MG63 (cell line): ENCODE measurements around the gene PKD1L1. TPM values are rescaled to one million over a fixed set of nuclear protein-coding genes. Genes with fewer than 3 reads are reported as not detected.

Source experiments
- DNase-seq: peaks from one replicate; pipeline ENCODE4 v3.0.0-alpha.2; 2020
- H3K27me3 ChIP-seq: fragments of 250-450 bp; sonication (Bioruptor Pico); 2 replicates; pipeline ENCODE4 v1.5.1; 2020; ENCODE audit warnings: mild to moderate bottlenecking, moderate library complexity
- H3K36me3 ChIP-seq: fragments of 250-450 bp; sonication (Bioruptor Pico); 2 replicates; pipeline ENCODE4 v1.5.1; 2020; ENCODE audit warnings: mild to moderate bottlenecking, moderate library complexity
- H3K4me3 ChIP-seq: fragments of 250-450 bp; sonication (Bioruptor Pico); 2 replicates; pipeline ENCODE4 v1.5.1; 2020; ENCODE audit warnings: mild to moderate bottlenecking, moderate library complexity
- H3K9me3 ChIP-seq: fragments of 250-450 bp; sonication (Bioruptor Pico); 2 replicates; pipeline ENCODE4 v1.5.1; 2020; ENCODE audit warnings: mild to moderate bottlenecking, moderate library complexity
- total RNA-seq: library from RNA; depleted of rRNA; stranded (reverse); fragments of >200 nt; shearing (Covaris generic); gene quantifications from 2 replicates; pipeline ENCODE4 v1.2.3, GENCODE V29; 2014; ENCODE audit warnings: low replicate concordance

The PKD1L1 gene
- total RNA-seq, 1 experiment from 2014 or later: 0.13 TPM

- Histone ChIP-seq H3K36me3 (no peaks in the 10 kb centered on the region), H3K27me3 (no peaks in the 10 kb centered on the region), H3K4me3 (no peak overlapping the region), H3K9me3 (no peaks in the 10 kb centered on the region)
- DNase-seq: no peak
These were observed 116.1 kb downstream of the PKD1L1 start for GRCh38 chr7:47832105-47832715.

GRCh38 chr7:47830015-47830414 lies 118.3 kb downstream of the PKD1L1 start:
- Histone ChIP-seq H3K36me3 (no peaks in the 10 kb centered on the region), H3K4me3 (no peak overlapping the region), H3K27me3 (no peaks in the 10 kb centered on the region), H3K9me3 (no peaks in the 10 kb centered on the region)
- no peak for DNase-seq

GRCh38 chr7:47827871-47828270 lies 120.4 kb downstream of the PKD1L1 start:
- Histone ChIP-seq H3K36me3 (no peaks in the 10 kb centered on the region), H3K4me3 (no peak overlapping the region), H3K9me3 (no peaks in the 10 kb centered on the region), H3K27me3 (no peaks in the 10 kb centered on the region)
- no peak for DNase-seq

- no peak for DNase-seq
- H3K4me3 ChIP-seq: no peak overlapping the region
- H3K27me3 ChIP-seq: no peaks in the 10 kb centered on the region
- no peaks in the 10 kb centered on the region for H3K9me3 ChIP-seq
- no peaks in the 10 kb centered on the region for H3K36me3 ChIP-seq
These were observed 120.9 kb downstream of the PKD1L1 start for GRCh38 chr7:47827351-47827756.

- Histone ChIP-seq H3K36me3 (no peaks in the 10 kb centered on the region), H3K27me3 (no peaks in the 10 kb centered on the region), H3K4me3 (no peak overlapping the region), H3K9me3 (no peaks in the 10 kb centered on the region)
- DNase-seq: no peak
These were observed 121.5 kb downstream of the PKD1L1 start for GRCh38 chr7:47826754-47827153.

- no peaks in the 10 kb centered on the region for H3K27me3 ChIP-seq
These were observed 128.7 kb downstream of the PKD1L1 start for GRCh38 chr7:47819607-47819920.

GRCh38 chr7:47818796-47819606 lies 129.3 kb downstream of the PKD1L1 start:
- Histone ChIP-seq H3K9me3 (no peaks in the 10 kb centered on the region), H3K36me3 (no peaks in the 10 kb centered on the region), H3K4me3 (no peak overlapping the region), H3K27me3 (no peaks in the 10 kb centered on the region)
- peak; percentile 52 for DNase-seq

More at GRCh38 chr7:47819607-47819920, 128.7 kb downstream of the PKD1L1 start:
- Histone ChIP-seq H3K36me3 (no peaks in the 10 kb centered on the region), H3K4me3 (no peak overlapping the region), H3K9me3 (no peaks in the 10 kb centered on the region)
- no peak for DNase-seq

- no peaks in the 10 kb centered on the region for H3K9me3 ChIP-seq
- no peak for DNase-seq
- no peaks in the 10 kb centered on the region for H3K36me3 ChIP-seq
- no peaks in the 10 kb centered on the region for H3K27me3 ChIP-seq
- no peak overlapping the region for H3K4me3 ChIP-seq
These were observed 130.3 kb downstream of the PKD1L1 start for GRCh38 chr7:47817917-47818316.

GRCh38 chr7:47816647-47817046 lies 131.6 kb downstream of the PKD1L1 start:
- peak; percentile 67 for DNase-seq
- Histone ChIP-seq H3K27me3 (no peaks in the 10 kb centered on the region), H3K4me3 (no peak overlapping the region), H3K36me3 (no peaks in the 10 kb centered on the region), H3K9me3 (no peaks in the 10 kb centered on the region)

- Histone ChIP-seq H3K27me3 (no peaks in the 10 kb centered on the region), H3K4me3 (no peak overlapping the region), H3K36me3 (no peaks in the 10 kb centered on the region), H3K9me3 (no peaks in the 10 kb centered on the region)
- no peak for DNase-seq
These were observed 132.4 kb downstream of the PKD1L1 start for GRCh38 chr7:47815867-47816266.

GRCh38 chr7:47814905-47815613 lies 133.2 kb downstream of the PKD1L1 start:
- no peaks in the 10 kb centered on the region for H3K9me3 ChIP-seq
- no peak for DNase-seq
- H3K4me3 ChIP-seq: no peak overlapping the region
- no peaks in the 10 kb centered on the region for H3K27me3 ChIP-seq
- no peaks in the 10 kb centered on the region for H3K36me3 ChIP-seq

- Histone ChIP-seq H3K9me3 (no peaks in the 10 kb centered on the region), H3K27me3 (no peaks in the 10 kb centered on the region), H3K4me3 (no peak overlapping the region), H3K36me3 (no peaks in the 10 kb centered on the region)
- DNase-seq: no peak
These were observed 134.5 kb downstream of the PKD1L1 start for GRCh38 chr7:47813620-47814260.

- no peaks in the 10 kb centered on the region for H3K9me3 ChIP-seq
- no peaks in the 10 kb centered on the region for H3K36me3 ChIP-seq
- H3K27me3 ChIP-seq: no peaks in the 10 kb centered on the region
- no peak overlapping the region for H3K4me3 ChIP-seq
- no peak for DNase-seq
These were observed 135.7 kb downstream of the PKD1L1 start for GRCh38 chr7:47812429-47813136.

- DNase-seq: no peak
- Histone ChIP-seq H3K4me3 (no peak overlapping the region), H3K9me3 (no peaks in the 10 kb centered on the region)
These were observed 136.5 kb downstream of the PKD1L1 start for GRCh38 chr7:47811632-47812380.

GRCh38 chr7:47809387-47809786 lies 138.9 kb downstream of the PKD1L1 start:
- no peak for DNase-seq
- Histone ChIP-seq H3K27me3 (no peaks in the 10 kb centered on the region), H3K36me3 (no peaks in the 10 kb centered on the region), H3K4me3 (no peak overlapping the region), H3K9me3 (no peaks in the 10 kb centered on the region)

More at GRCh38 chr7:47811632-47812380, 136.5 kb downstream of the PKD1L1 start:
- Histone ChIP-seq H3K27me3 (no peaks in the 10 kb centered on the region), H3K36me3 (no peaks in the 10 kb centered on the region)

- Histone ChIP-seq H3K36me3 (no peaks in the 10 kb centered on the region), H3K27me3 (no peaks in the 10 kb centered on the region), H3K4me3 (no peak overlapping the region), H3K9me3 (no peaks in the 10 kb centered on the region)
- no peak for DNase-seq
These were observed 139.9 kb downstream of the PKD1L1 start for GRCh38 chr7:47808321-47808720.
